T1000 (cell line): Measurements from ENCODE around the gene GRIN2D.

Experiments
- DNase-seq: peaks from one replicate; lab custom pipeline; 2025; ENCODE audit warnings: mixed read lengths; lab: John Stamatoyannopoulos, UW

The GRIN2D gene

DNA sequence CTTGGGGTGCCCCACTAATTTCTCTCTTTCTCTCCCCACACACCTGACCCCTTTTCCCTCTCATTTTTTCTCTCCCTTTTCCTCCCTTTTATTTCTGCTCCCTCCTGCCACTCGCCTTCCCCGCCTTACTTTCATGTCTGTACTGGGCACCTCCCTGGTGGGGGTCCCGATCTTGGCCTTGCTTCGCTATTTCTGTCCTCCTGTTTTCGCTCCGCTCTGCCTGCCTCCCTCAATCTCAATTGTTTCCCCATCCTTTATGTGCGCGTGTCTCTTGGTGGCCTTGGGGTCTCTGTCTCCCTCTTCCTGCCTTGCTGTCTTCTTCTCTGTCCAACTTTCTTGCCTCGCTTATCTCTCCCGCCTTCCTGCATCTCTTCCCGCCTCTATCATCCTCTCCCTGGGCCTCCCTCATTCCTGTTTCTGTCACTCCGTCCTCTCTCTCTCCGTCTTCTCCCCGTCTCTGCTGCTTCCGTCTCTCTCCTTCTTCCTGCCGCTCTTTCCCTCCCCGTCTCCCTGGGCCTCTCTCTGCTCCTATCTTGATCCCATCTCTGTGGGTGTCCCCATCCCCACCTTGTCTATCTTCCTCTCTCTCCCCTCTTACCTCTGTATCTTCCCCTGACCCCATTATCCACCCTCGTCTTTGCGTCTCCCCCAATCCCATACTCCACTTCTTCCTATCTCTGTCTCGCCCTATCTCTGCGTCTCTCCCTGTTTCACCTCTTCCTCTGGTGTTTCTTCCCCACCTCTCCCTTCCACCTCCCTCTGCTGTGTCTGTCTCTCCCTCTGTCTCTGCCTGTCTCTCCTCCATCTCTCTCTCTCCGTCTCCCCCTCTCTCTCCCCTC is 4.0 kb downstream of the GRIN2D start:
- no peak for DNase-seq

DNA sequence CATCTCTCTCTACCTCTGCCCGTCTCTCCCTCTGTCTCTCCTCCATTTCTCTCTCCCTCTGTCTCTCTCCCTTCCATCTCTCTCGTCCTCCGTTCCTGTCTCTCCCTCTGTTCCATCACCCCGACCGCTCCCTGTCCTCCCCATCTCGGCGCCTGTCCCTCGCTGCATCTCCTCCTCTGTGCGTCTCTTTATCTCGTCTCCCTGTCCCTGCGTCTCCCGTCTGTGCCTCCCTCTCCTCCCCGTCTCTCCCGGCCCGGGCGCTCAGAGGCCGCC is 4.6 kb downstream of the GRIN2D start:
- no peak for DNase-seq

DNA sequence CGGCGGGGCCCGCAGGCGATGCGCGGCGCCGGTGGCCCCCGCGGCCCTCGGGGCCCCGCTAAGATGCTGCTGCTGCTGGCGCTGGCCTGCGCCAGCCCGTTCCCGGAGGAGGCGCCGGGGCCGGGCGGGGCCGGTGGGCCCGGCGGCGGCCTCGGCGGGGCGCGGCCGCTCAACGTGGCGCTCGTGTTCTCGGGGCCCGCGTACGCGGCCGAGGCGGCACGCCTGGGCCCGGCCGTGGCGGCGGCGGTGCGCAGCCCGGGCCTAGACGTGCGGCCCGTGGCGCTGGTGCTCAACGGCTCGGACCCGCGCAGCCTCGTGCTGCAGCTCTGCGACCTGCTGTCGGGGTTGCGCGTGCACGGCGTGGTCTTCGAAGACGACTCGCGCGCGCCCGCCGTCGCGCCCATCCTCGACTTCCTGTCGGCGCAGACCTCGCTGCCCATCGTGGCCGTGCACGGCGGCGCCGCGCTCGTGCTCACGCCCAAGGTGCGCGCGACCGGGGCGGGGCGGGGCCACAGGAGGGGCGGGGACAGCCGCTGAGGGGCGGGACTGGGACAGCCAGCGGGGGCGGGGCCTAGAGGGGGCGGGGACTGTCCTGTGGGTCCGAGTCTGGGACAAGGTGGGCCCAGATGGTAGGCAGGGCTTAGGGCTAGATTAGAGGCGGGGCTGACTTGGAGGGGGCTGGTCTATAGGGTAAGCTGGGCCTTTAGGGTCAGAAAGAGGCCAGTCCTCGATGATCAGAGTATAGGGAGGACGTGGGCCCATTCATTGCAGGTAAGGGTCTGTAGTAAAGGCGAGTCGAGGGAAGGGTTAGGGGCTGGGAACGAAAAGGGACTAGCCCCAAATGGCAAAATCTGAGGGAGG is 5.1 kb downstream of the GRIN2D start:
- peak; percentile 82 for DNase-seq

DNA sequence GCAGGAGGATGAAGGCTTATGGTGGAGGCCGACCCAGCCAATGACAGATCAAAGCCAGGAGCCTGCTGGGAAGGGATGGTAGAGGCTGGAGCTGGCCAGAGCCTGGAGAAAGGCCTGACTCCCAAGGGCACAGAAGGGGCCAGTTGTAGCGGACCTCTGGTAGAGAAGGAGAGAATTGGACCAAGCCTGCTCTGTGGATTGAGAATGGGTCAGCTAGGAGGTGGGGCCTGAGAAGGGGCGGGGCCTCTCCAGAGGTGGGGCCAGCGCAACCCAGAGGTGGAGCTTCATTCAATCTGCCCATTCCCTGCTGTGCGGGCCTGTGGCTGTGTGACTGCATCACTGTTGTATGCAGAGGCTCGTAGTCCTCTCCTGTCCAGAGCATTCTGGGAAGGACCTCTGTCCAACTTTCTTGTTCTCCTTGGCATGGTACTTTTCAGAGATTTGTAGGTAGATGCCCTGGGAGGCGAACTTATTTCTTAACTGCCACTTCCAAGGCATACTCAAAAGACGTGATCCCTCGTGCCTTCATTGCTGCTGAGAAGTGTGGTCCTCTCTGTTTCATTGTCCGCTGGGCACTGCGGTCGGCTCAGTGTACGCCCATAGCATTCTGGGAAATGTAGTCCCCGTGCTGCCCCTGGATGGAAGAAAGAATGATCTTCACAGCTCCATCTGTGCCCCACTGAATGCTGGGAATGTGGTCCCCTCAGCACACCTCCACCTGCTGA is 6.7 kb downstream of the GRIN2D start:
- peak; percentile 66 for DNase-seq

DNA sequence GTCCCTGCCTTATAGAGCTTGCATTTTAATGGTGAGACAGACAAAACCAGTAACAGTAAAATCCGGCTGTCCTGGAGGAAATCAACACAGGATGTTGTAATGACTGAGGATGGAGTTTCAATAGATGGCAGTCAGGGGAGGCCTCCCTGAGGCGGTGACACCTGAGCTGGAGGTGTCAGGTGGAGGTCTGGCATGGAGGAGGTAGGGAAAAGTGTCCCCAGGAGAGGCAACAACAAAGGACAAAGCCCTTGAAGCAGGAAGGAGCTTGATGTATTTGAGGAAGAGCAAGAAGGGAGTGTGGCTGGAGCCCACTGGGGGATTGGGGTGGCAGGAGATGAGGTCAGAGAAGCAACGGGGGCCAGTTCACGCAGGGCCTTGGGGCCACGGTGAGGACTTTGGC is 7.8 kb downstream of the GRIN2D start:
- no peak for DNase-seq

DNA sequence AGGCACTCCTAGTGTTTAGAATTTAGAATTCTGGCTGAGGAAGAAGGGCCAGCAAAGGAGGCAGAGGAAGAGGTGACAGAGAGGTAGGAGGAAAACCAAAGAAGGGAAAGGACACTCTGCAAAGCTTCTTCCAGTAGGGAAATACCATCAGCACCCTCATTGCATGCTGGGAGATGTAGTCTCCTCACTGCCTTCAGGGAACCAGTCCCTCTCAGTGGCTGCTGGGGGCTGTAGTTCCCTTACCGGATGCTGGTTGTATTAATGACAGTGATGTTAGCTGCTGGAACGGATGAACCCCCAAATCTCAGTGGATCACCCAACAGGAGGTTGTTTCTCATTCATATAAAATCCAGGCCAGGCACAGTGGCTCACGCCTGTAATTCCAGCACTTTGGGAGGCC is 10.1 kb downstream of the GRIN2D start:
- no peak for DNase-seq

DNA sequence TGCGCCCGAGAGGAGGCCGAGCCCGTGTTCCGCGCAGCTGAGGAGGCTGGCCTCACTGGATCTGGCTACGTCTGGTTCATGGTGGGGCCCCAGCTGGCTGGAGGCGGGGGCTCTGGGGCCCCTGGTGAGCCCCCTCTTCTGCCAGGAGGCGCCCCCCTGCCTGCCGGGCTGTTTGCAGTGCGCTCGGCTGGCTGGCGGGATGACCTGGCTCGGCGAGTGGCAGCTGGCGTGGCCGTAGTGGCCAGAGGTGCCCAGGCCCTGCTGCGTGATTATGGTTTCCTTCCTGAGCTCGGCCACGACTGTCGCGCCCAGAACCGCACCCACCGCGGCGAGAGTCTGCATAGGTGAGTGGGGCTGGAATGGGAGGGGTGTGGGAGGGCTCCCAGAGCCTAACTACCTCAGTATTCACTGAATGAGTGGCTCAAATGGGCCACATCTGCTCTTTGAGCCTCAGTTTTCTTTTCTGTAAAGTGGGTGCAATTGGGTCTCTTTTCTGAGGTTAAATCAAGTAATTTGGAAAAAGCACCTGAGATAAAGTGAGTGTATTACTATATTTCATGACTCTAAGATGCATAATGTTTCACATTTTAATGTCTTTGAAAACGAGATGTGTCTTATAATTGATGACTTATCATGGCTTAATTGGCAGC is 11.7 kb downstream of the GRIN2D start:
- no peak for DNase-seq

DNA sequence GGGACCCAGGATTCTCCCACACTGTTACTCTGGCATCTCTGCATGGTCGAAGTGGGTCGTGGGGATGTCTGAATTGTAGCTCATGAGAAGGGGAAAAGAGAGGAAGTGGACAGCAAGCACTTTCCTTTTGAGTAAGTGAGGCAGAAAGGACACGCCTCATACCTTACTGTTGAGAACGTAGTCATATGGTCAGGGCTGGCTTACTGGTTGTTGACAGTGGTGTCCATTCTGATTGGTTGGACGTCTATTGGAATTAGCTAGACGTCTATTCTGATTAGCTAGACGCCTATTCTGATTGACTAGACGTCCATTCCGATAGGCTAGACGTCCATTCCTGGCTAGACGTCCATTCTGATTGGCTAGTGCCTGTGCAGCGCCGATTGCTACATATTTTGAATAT is 12.4 kb downstream of the GRIN2D start:
- DNase-seq, result no peak

DNA sequence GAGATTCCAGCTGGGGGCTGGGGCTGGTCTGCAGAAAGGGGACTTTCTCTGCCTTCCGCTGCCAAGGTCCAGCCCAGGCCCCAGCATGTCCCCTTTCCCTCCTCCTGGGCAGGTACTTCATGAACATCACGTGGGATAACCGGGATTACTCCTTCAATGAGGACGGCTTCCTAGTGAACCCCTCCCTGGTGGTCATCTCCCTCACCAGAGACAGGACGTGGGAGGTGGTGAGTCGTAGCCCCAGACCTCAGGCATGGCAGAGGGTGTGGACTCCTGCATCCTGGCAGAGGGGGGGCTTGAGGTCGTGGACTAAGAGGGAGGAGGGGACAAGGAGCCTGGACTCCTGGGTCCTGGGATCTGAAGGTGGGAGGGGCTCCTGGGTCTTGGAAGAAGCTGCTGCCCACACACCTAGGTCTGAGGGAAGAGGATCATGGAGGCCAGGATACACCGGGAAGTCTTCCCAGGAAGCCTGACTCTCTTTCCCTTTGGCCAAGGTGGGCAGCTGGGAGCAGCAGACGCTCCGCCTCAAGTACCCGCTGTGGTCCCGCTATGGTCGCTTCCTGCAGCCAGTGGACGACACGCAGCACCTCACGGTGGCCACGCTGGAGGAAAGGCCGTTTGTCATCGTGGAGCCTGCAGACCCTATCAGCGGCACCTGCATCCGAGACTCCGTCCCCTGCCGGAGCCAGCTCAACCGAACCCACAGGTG is 20.6 kb downstream of the GRIN2D start:
- no peak for DNase-seq

DNA sequence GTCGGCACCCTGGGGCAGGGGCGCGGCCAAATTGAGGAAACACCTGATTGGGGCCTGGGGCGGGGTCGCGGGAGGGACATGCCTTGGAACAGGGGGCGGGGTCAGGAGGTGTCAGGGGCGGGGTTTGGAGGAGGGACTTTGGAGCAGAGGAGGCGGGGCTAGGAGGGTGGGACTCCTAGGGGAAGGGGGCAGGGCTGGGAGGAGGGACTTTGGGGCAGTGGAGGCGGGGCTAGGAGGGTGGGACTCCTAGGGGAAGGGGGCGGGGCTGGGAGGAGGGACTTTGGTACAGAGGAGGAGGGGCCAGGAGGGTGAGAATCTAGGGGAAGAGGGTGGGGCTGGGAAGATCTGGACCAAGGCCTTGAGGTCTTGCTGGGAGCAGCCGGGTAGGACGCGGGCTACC is 21.9 kb downstream of the GRIN2D start:
- DNase-seq, result no peak

DNA sequence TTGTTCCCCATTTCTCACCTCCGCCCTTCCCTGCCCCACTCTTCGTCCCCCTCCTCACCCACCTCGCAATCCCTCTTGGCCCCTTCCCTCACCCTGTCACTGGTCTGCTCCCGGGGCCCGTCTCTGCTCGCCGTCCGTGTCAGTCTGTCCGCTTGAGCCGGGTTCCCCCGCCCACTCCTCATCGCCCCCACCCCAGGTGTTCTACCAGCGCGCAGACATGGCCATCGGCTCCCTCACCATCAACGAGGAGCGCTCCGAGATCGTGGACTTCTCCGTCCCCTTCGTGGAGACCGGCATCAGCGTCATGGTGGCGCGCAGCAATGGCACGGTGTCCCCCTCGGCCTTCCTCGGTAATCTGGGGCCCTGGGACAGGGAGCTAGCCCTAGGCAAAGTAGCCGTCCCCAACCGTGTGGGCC is 22.3 kb downstream of the GRIN2D start:
- no peak for DNase-seq

DNA sequence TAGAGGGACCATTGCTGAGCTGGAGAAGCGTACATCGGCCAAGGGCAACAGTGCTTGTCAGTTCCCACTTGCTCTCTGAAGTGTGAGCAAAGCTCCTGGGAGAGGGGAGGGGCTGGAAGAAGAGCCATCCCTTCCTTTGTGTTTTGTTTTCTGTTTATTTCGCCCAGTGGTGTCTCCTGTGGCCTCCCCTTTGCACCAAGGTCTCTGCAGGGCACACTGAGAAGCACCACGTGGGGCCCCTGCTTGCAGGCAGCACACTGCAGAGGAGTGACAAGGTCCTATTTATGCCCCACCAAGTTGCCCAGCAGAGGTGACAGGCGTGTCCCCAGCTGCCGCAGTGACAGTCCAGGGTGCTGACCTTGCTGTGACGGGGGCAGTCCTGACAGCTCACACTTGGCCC is 24.0 kb downstream of the GRIN2D start:
- no peak for DNase-seq

DNA sequence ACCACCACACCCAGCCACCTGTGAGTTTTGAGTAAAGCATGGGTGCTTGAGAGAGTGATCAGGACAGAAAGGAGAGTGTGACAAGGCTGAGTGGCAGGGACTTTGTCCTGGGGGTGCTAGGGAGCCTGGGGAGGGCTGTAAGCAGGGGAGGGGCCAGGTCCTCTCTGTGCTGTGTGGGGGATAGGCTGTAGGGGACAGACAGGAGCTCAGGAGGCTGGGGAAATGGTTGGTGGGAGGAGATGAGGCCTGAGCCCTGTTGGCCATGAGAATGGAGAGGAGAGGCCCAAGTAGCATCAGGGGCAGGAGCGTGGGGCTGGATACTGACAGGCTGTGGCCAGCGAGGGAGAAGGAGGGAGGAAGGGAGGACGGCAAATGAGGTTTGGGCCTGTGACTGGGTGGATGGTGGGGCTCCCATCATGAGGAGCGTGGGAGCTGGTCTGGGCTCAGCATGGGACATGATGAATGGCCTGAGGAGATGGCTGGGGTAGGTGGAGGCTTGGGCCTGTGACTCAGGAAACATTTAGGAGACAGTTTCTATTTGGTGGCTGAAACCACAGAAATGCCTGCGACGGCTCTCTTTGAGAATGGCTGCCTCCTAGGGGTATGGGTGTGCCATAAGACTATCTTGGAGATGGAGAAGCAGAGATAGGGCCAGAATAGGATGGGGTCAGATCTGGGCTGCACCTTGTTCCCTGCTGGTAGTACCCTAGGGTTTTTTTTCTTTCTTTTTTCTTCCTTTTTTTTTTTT is 25.0 kb downstream of the GRIN2D start:
- DNase-seq, result no peak

DNA sequence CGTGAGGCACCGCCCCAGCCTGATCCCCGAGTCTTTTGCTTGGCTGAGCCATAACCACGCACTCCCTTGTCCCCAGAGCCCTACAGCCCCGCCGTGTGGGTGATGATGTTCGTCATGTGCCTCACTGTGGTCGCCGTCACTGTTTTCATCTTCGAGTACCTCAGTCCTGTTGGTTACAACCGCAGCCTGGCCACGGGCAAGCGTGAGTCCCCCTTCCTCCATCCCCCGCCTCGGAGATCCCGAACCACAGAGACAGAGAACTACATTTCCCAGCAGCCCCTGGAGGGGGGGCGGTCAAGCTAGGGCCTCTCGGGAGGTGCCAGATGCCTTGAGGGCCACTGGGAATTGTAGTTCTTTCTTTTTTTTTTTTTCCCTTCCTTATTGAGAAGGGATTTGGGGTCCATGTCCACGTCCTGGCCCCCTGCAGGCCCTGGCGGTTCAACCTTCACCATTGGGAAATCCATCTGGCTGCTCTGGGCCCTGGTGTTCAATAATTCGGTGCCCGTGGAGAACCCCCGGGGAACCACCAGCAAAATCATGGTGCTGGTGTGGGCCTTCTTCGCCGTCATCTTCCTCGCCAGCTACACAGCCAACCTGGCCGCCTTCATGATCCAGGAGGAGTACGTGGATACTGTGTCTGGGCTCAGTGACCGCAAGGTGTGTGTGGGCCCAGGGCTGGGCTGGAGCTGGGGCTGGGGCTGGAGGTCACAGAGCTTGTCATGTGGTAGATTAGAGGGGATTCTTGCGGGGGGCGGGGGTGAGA is 25.9 kb downstream of the GRIN2D start:
- no peak for DNase-seq

DNA sequence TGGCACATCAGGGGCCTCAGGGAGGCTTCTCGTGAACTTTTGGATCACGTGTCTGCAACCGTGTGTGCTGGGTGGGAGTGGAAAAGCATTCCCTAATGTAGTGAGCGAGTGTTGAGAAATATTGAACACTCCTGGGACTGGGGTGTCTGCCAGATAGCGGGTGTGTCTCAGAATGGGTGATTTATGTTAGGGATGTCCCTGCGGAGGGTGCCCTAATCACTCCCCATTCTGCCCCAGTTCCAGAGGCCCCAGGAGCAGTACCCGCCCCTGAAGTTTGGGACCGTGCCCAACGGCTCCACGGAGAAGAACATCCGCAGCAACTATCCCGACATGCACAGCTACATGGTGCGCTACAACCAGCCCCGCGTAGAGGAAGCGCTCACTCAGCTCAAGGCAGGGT is 28.1 kb downstream of the GRIN2D start:
- no peak for DNase-seq

DNA sequence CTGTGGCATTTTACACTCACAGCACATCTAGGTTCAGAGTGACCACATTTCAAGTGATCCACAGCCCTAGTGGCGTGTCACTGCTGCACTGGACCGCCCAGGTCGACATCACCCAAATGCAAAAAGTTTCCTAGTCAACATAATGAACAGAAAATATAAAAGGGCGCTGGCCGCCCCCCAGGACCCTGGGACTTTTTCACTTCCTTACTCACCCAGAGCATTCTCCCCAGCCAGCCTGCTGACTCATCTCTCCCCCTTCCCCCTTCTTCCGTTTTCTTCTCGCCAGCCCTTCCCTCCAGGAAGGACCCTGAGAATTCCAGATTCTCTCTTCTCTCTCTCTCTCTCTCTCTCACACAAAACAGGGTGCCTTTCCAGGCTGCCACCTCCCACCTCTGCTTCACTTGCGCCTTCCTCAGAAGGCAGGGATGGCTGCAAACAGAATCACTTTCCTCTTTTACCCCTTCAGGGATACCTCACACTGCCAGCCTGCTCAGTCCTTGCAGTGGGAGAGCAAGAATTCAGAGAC is 31.3 kb downstream of the GRIN2D start:
- DNase-seq, result no peak

DNA sequence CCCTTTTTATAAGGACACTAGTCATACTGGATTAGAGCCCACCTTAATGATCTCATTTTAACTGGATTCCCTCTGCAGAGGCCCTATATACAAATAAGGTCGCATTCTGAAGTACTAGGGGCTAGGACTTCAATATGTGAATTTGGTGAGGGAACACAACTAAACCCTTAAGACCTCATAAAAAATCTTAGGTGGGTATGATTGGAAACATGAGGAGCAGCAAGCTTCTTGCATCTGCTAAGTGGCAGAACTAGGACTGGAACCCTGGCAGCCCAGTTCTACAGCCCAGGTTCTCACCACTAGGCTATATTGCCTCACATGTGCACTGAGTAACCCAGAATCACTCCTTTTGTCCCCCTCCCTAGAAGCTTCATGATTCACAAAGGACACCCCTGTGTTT is 35.2 kb downstream of the GRIN2D start:
- no peak for DNase-seq

DNA sequence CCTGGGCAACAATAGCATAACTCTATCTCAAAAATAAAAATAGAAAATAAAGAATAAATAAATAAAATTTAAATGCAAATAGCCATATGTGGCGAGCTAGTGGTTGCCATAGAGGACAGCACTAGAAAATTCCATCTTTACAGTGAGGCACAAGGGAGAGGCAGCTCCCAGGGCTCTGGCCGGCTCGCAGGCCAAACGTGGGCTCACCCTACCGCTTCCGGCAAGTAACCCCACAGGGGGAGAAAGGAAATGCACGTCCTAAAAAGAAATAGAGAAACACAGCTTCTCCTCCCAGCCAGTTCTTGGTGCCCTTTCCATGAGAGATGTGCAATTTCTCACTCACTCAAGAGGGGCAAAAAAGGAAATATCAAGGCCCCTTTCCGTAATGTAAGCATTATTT is 39.9 kb downstream of the GRIN2D start:
- DNase-seq, result no peak

DNA sequence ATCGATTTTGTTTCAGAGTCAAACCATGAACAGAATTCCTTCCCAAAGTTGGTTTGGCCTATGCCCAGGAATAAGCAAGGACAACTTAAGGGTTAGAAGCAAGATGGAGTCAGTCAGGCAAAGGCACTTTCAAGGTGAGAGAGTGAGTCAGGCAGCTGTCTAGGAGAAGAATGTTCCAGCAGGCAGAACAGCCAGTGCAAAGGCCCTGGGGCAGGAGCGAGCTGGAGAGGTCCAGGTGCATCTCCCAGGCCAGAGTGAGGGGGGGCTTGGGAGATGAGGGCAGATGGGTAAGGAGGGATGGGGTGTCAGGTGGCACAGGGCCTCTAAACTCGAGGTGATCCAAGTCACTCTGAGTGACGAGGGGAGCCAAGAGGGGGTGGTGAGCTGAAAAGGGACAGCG is 43.1 kb downstream of the GRIN2D start:
- no peak for DNase-seq
